Endothelial cell of umbilical vein (primary cell): ENCODE results near the gene TRIM46. TPM values are rescaled to one million over a fixed set of nuclear protein-coding genes. Genes with fewer than 3 reads are reported as not detected.
A peak's percentile ranks its signal among the peaks of the same experiment; 100 is the strongest.

Experiments used
- BruUV-seq: library from RNA; stranded (reverse); fragments of 400-500 nt; replicated peaks from 2 replicates; lab custom pipeline; 2021; lab: Mats Ljungman, UMichigan
- CTCF ChIA-PET: fragments of 300-600, 350-600 bp; sonication (Branson Sonifier 250); formaldehyde crosslinking; loops from one replicate; lab custom pipeline; 2021; ENCODE audit warnings: antibody characterized with exemption, inconsistent platforms; lab: Charles Lee
- POLR2A ChIA-PET: fragments of 300-600, 350-600 bp; sonication (Branson Sonifier 250); formaldehyde crosslinking; loops from one replicate; lab custom pipeline; 2021; ENCODE audit warnings: antibody characterized with exemption, inconsistent platforms; lab: Charles Lee
- DNase-seq: peaks from one replicate; pipeline ENCODE4 v3.0.0-alpha.2; 2011; ENCODE audit warnings: low read depth, low spot score
- FAIRE-seq: peaks from 2 replicates; lab custom pipeline; 2011; peaks lifted over from hg19 to GRCh38; lab: Jason Lieb, UNC
- H2AFZ ChIP-seq: 2 replicates; pipeline ENCODE4 v1.6.0; 2012; ENCODE audit warnings: low read depth, low read length, control low read depth, inconsistent platforms
- H3K27ac ChIP-seq: 2 replicates; pipeline ENCODE4 v1.5.1; 2011; ENCODE audit warnings: low read depth, mild to moderate bottlenecking, control low read depth, low read length, moderate library complexity; ENCODE audit not compliant: insufficient read depth
- H3K27me3 ChIP-seq, 2 experiments: 2 replicates each; pipeline versions ENCODE4 v1.6.0 to v1.6.1; 2011; ENCODE audit warnings: low read length in 2 of 2, mixed read lengths in 1 of 2; ENCODE audit not compliant: control insufficient read depth in 2 of 2, insufficient read depth in 2 of 2
- H3K36me3 ChIP-seq, 2 experiments: 2 replicates in 1 of 2; 3 replicates in 1 of 2; pipeline ENCODE4 v1.5.1; 2011; ENCODE audit warnings: low read length in 2 of 2, mild to moderate bottlenecking in 1 of 2, moderate library complexity in 1 of 2; ENCODE audit not compliant: control insufficient read depth in 2 of 2, insufficient read depth in 2 of 2; ENCODE audit errors: extremely low read depth in 1 of 2
- H3K4me1 ChIP-seq: 3 replicates; pipeline ENCODE4 v1.5.1; 2011; ENCODE audit warnings: mild to moderate bottlenecking, low read length; ENCODE audit not compliant: control insufficient read depth, insufficient read depth; ENCODE audit errors: extremely low read depth
- H3K4me2 ChIP-seq: 2 replicates; pipeline ENCODE4 v1.6.1; 2011; ENCODE audit warnings: low read length, control low read depth, mixed read lengths; ENCODE audit not compliant: insufficient read depth
- H3K4me3 ChIP-seq, 3 experiments: fragments of 200-600 bp in 1 of 3; sonication (generic), shearing (Covaris generic) in 1 of 3; replicated peaks in 1 of 3; 2 replicates each; pipeline ENCODE4 v1.5.1; 2011 to 2016; ENCODE audit warnings: control low read depth in 3 of 3, low read length in 3 of 3, mild to moderate bottlenecking in 2 of 3, inconsistent platforms in 1 of 3, low read depth in 1 of 3, moderate library complexity in 1 of 3; ENCODE audit not compliant: insufficient read depth in 1 of 3
- H3K79me2 ChIP-seq: 2 replicates; pipeline ENCODE4 v1.6.0; 2012; ENCODE audit warnings: low read length, inconsistent platforms; ENCODE audit not compliant: control insufficient read depth, insufficient read depth
- H3K9ac ChIP-seq: replicated peaks from 2 replicates; pipeline ENCODE3; 2011; ENCODE audit warnings: low read length, control low read depth; ENCODE audit not compliant: insufficient read depth; ENCODE audit errors: extremely low read depth
- H3K9me1 ChIP-seq: replicated peaks from 3 replicates; pipeline ENCODE4 v1.6.0; 2011; ENCODE audit warnings: mild to moderate bottlenecking, low read length; ENCODE audit not compliant: control insufficient read depth, insufficient read depth; ENCODE audit errors: extremely low read depth
- H3K9me3 ChIP-seq: replicated peaks from 2 replicates; pipeline ENCODE4 v1.5.1; 2012; ENCODE audit warnings: low read length, inconsistent platforms; ENCODE audit not compliant: control insufficient read depth, insufficient read depth
- H4K20me1 ChIP-seq: replicated peaks from 2 replicates; pipeline ENCODE3; 2011; ENCODE audit warnings: mild to moderate bottlenecking, low read length; ENCODE audit not compliant: control insufficient read depth, insufficient read depth; ENCODE audit errors: extremely low read depth
- MYC ChIP-seq: IDR thresholded peaks from one replicate; pipeline ENCODE4 v1.6.1; 2011; ENCODE audit warnings: mild to moderate bottlenecking, low read depth, low read length
- POLR2A ChIP-seq: IDR thresholded peaks from 2 replicates; pipeline ENCODE4 v1.6.1; 2012; ENCODE audit warnings: low read depth, mild to moderate bottlenecking, control low read depth, low read length
- dilution Hi-C: fragments of 300-500 bp; cut with MboI; formaldehyde crosslinking; loops from one replicate; pipeline ENCODE4 v1.15.0; 2019; ENCODE audit warnings: low sequenced_read_pairs; ENCODE audit not compliant: extremely low pct_ligation_motif_present
- intact Hi-C: fragments of 100-400 bp; cut with micrococcal nuclease; formaldehyde crosslinking; loops from one replicate; pipeline ENCODE4 v1.10.0; 2022
- polyA plus RNA-seq, 4 experiments: library from polyadenylated mRNA; depleted of rRNA in 3 of 4; stranded (reverse) in 3 of 4; unstranded in 1 of 4; fragments of >200 nt; gene quantifications; 2 replicates each; pipeline versions ENCODE4 v1.2.1 to v1.2.3, GENCODE V29; 2011 to 2012; ENCODE audit warnings: missing spikeins in 1 of 4
- total RNA-seq: library from RNA; stranded (reverse); gene quantifications from 2 replicates; pipeline ENCODE4 v1.2.3, GENCODE V29; 2021
- TF ChIP-seq, protein P1 (sequence below): IDR thresholded peaks from 2 replicates; pipeline ENCODE4 v1.6.1; 2011; ENCODE audit not compliant: insufficient read depth, insufficient read length
- TF ChIP-seq, protein P2 (sequence below), 2 donors: IDR thresholded peaks; 1 replicate in 1 of 2; 2 replicates in 1 of 2; pipeline ENCODE4 v1.5.1; 2011; ENCODE audit warnings: low read length in 2 of 2, mild to moderate bottlenecking in 2 of 2, moderate library complexity in 2 of 2, control low read depth in 1 of 2, inconsistent platforms in 1 of 2, low read depth in 1 of 2; ENCODE audit not compliant: insufficient read depth in 1 of 2; ENCODE audit errors: extremely low read depth in 1 of 2

Gene TRIM46
- total and polyA plus RNA-seq, 2 donors (not counting 3 experiments of a cell fraction or from before 2014, with no cell fraction given) = 9.5 to 10.0 TPM

DNA sequence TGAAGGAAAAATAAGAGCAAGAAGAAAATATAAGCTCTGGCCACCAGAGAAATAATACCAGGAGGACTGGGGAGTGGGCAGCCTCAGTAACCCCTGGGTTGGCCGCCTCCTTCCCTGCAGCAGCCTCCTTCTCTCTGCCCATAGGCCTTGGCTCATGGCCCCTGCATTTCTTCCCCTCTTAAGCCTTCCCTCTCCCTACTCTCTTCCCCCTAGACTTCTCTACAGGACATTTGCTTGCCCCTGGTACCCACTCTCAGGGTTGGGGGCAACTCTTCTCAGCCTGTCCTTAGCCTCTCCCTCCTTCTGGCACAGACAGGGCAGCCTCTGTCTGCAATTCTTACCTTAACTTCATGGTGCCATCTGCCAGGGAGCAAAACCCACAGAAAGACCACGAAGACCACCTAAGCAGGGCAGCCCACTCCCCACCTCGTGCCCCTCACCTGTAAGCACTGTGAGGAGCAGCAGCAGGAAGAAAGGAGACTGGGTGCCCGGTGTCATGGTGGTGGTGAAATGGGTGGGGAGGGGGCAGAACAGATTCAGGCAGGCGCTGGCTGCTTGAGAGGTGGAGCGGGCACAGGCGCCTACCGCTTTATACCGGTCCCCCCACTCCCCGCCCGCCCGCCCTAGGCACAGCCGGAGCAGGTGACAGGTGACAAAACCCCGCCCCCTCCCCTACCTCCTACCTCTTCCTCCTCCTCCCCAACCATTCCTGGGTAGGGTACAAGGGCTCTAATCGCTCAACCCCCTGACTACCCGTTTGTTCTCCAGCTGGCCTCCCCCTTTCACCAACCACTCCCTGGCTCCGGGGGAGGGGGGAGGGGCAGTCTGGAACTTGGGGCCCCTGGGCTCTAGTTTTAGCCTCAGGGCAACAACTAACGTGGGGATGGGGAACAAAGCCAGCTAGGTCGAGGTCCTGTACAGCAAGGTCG, 19.0 kb downstream of the TRIM46 start:
- Histone ChIP-seq H2AFZ (peak overlapping the region; percentile 91), H3K27me3 (no peaks in the 10 kb centered on the region), H3K4me3 (no peak overlapping the region), H3K36me3 (peaks cover 0 to 1% of the 10 kb centered on the region in 2 experiments), H3K9me1 (no peaks in the 10 kb centered on the region), H3K4me2 (peak overlapping the region; percentile 78), H3K9ac (peak overlapping the region; percentile 18), H3K27ac (peak overlapping the region; percentile 1), H3K79me2 (no peaks in the 10 kb centered on the region), H3K9me3 (no peaks in the 10 kb centered on the region), H4K20me1 (no peaks in the 10 kb centered on the region), H3K4me1 (peaks cover 13% of the 10 kb centered on the region)
- CTCF ChIA-PET = interaction anchor here (0.6 to 3.7 kb wide), 20 partner anchors 8 to 456 kb away, joined by 3 to 88 read pairs (median 5); partner anchors contain the start of genes ADAM15, CLK2, EFNA1 and FDPS
- dilution Hi-C loops (no loop called here), intact Hi-C loops (loop anchor here (2.0 to 5.0 kb wide), 4 partner anchors 16 to 115 kb away; partner anchors contain the start of genes FDPS and MTX1)
- POLR2A ChIA-PET = interaction anchor here (0.6 to 2.3 kb wide), 3 partner anchors 20 to 142 kb away, joined by 3 to 8 read pairs (median 3); partner anchors contain the start of genes ADAM15 and KRTCAP2
- no peak for FAIRE-seq
- DNase-seq = no peak
- TF ChIP-seq, protein P1, sequence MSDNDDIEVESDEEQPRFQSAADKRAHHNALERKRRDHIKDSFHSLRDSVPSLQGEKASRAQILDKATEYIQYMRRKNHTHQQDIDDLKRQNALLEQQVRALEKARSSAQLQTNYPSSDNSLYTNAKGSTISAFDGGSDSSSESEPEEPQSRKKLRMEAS = no peak
- TF ChIP-seq, protein P2, sequence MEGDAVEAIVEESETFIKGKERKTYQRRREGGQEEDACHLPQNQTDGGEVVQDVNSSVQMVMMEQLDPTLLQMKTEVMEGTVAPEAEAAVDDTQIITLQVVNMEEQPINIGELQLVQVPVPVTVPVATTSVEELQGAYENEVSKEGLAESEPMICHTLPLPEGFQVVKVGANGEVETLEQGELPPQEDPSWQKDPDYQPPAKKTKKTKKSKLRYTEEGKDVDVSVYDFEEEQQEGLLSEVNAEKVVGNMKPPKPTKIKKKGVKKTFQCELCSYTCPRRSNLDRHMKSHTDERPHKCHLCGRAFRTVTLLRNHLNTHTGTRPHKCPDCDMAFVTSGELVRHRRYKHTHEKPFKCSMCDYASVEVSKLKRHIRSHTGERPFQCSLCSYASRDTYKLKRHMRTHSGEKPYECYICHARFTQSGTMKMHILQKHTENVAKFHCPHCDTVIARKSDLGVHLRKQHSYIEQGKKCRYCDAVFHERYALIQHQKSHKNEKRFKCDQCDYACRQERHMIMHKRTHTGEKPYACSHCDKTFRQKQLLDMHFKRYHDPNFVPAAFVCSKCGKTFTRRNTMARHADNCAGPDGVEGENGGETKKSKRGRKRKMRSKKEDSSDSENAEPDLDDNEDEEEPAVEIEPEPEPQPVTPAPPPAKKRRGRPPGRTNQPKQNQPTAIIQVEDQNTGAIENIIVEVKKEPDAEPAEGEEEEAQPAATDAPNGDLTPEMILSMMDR (IDR thresholded peaks at IDR 0.05; ENCODE audit: extremely low read depth in 1 of 2, insufficient read depth in 1 of 2, low read depth in 1 of 2, low read length in 2 of 2) = no peak
- TF ChIP-seq POLR2A (no peak), MYC (no peak)
- no TSS peak for BruUV-seq
